Middle frontal gyrus (tissue), 1 donor: ENCODE measurements around the gene IFI6.
"Not testable (repeated sequence)": the region's sequence is repeated elsewhere in the genome, so short reads cannot be mapped to it uniquely, and the experiment has no call there.

Experiments
- DNase-seq: peaks from one replicate; pipeline ENCODE4 v3.0.0-alpha.2; 2015; ENCODE audit warnings: low spot score; ENCODE audit errors: extremely low spot score

IFI6 gene

GRCh38 chr1:27650539-27651175 lies 21.3 kb downstream of the IFI6 start:
- DNase-seq = no peak

GRCh38 chr1:27650171-27650538 lies 21.8 kb downstream of the IFI6 start:
- no peak for DNase-seq

DNA sequence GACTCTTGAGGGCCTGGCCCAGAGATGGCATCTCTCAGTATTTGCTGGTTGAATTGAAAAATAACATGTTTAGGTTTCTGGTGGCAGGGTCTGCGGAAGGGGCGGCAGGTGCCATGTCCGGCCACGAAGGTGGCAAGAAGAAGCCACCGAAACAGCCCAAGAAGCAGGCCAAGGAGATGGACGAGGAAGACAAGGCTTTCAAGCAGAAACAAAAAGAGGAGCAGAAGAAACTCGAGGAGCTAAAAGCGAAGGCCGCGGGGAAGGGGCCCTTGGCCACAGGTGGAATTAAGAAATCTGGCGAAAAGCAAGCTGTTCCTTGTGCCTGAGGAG lies 22.7 kb downstream of the IFI6 start:
- DNase-seq = no peak

DNA sequence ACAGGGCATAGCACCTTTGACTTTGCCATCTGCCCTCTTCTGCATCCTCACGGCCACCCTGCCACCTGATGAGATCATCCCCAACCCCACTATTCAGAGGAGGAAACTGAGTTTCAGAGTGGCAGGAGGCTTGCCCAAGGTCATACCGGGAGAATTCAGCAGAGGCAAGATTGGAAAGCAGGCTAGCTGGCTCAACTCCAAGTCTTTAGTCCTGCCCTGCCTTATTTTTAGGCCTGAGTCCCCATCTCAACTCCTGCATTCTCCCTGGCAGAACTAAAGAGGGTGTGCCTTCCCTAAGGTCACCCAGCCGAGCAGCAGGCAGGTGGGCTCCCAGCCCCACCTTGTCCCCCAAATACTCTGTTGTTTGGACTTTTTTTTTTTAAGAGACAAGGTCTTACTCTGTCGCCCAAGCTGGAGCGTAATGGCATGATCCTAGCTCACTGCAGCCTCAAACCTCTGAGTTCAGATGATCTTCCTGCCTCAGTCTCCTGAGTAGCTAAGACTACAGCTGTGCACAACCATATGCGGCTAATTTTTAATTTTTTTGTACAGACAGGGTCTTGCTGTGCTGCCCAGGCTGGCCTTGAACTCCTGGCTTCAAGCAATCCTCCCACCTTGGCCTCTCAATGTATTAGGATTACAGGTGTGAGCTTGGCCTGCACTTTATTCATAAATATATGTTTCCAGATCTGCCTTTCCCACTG lies 23.2 kb downstream of the IFI6 start:
- DNase-seq = no peak

- no peak for DNase-seq
These were observed 24.7 kb downstream of the IFI6 start for GRCh38 chr1:27647328-27647727.

GRCh38 chr1:27646676-27647075 lies 25.3 kb downstream of the IFI6 start:
- DNase-seq = no peak

DNA sequence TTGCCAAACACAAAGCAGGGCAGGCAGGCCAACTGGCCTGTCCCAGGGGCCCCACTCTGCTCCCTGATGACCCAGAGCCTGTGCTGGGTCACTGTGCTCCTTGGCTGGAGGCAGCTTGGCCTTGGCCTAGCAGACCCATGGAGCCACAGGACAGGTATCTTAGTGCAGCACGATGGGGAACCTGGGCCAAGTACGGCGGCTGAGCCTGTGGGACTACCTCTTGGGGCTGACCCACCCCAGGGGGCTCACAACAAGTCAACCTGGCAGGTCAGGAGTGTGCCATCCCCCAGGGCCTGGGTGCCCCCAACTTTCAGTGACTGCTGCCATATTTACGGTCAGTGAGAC lies 26.9 kb downstream of the IFI6 start:
- DNase-seq = no peak

- no peak for DNase-seq
These were observed 27.5 kb downstream of the IFI6 start for GRCh38 chr1:27644369-27645070.

DNA sequence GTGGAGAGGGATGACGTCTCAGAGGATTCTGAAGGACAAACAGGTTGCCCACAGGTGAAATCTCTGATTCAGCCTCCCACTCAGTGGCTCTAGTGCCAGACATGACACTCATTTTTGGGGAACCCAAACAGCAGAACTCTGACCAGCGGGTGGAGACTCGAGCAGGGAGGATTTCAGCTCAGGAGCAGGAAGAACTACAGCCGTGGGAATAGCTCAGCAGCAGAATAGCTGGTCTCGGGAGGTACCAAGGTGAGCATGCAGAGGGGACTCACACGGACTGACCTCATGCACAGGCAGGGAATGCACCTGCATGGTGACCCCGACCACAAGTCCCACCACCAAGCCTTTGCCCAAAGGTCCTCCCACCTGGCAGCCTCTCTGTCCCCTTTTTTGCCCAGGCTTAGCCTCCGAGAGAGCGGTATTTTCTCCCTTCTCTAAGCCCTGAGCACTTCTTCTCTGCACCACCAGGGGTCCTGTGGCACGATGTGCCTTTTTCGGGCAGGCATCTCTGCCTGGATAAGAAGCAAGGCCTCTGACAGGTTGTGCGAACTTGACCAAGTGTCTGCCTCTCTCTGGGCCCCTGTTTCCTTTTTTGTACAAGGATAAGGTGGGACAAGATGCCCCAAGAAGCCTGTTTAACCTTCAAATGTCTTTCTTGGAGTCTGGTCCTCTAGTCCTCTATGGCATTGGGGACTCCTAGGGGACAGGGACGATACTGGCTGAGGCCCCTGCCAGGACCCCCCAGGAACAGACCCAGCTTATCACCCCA lies 28.2 kb downstream of the IFI6 start:
- DNase-seq = no peak

DNA sequence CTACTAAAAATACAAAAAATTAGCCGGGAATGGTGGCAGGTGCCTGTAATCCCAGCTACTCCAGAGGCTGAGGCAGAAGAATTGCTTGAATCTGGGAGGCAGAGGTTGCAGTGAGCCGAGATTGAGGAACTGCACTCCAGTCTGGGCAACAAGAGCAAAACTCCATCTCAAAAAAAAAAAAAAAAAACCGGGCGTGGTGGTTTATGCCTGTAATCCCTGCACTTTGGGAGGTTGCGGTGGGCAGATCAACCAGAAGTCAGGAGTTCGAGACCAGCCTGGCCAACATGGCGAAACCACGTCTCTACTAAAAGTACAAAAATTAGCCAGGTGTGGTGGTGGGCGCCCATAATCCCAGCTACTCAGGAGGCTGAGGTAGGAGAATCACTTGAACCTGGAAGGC lies 31.5 kb downstream of the IFI6 start:
- not testable (repeated sequence) for DNase-seq

DNA sequence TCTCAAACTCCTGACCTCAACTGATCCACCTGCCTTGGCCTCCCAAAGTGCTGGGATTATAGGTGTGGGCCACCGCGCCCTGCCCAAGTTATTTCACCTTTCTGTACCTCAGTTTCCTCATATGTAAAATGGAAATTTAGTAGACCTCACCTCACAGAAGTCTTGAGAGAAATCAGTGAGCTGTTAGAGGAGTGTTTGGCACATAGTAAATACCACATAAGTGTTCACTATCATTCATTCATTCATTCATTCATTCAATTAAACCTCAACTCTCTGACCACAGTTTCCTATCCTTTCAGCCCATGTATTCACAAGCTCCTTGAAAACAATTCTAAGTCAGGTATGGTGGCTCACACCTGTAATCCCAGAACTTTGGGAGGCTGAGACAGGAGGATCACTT lies 33.2 kb downstream of the IFI6 start:
- no peak for DNase-seq

GRCh38 chr1:27638047-27638734 lies 33.8 kb downstream of the IFI6 start:
- no peak for DNase-seq

- DNase-seq = no peak
These were observed 36.4 kb downstream of the IFI6 start for GRCh38 chr1:27635396-27636142.

- DNase-seq = no peak
These were observed 37.0 kb downstream of the IFI6 start, which contains the start of gene FGR for GRCh38 chr1:27634985-27635367. Gene FGR, minus strand, starts transcription at chr1:27635185. Its CDS starts 11,269 bp downstream, at chr1:27623916.

GRCh38 chr1:27634177-27634984 lies 37.6 kb downstream of the IFI6 start:
- DNase-seq = no peak

DNA sequence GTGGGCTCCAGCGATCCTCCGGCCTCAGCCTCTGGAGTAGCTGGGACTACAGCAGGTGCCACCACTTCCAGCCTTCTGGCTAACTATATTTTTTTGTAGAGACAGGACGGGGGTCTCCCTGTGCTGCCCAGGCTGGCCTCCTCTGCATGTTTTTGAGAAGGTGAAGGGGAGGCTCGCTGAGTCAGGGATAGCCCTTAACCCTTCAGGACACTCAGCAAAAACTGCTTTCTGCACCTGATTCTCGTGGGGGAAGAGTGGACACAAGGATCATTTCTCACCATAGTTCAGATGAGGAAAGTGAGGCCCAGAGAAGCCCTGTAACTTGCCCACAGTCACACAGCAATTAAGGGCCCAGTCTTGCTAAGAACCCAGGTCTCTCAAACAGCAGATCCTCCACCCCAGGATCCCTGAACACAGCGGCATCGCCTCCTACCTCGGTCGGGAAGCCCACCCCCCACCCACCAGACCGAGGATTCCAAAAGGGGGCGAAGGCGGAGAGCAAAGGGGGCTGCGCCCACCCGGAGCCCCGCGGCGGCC lies 38.3 kb downstream of the IFI6 start:
- DNase-seq = no peak

- DNase-seq = no peak
These were observed 38.7 kb downstream of the IFI6 start for GRCh38 chr1:27633298-27633610.

- no peak for DNase-seq
These were observed 39.4 kb downstream of the IFI6 start for GRCh38 chr1:27632387-27633297.
